Mononuclear cell (primary cell): ENCODE measurements around the gene RNF169. TPM values are rescaled to one million over a fixed set of nuclear protein-coding genes. Genes with fewer than 3 reads are reported as not detected.
A peak's percentile ranks its signal among the peaks of the same experiment; 100 is the strongest.

ENCODE experiments used
- H3K27me3 ChIP-seq: 2 replicates; pipeline ENCODE4 v1.6.0; 2011; ENCODE audit warnings: low read length, control low read depth; ENCODE audit not compliant: insufficient read depth
- H3K4me1 ChIP-seq: 2 replicates; pipeline ENCODE4 v1.5.1; 2011; ENCODE audit warnings: mild to moderate bottlenecking, low read length, control low read depth; ENCODE audit not compliant: insufficient read depth
- H3K4me3 ChIP-seq: 2 replicates; pipeline ENCODE4 v1.5.1; 2011; ENCODE audit warnings: mild to moderate bottlenecking, low read length, moderate library complexity
- H3K9me3 ChIP-seq: 2 replicates; pipeline ENCODE4 v1.5.1; 2011; ENCODE audit warnings: low read depth, mild to moderate bottlenecking, control low read depth, low read length
- total RNA-seq: library from RNA; depleted of rRNA; stranded (reverse); fragments of >200 nt; gene quantifications from one replicate; pipeline ENCODE4 v1.2.3, GENCODE V29; 2012

The RNF169 gene, protein sequence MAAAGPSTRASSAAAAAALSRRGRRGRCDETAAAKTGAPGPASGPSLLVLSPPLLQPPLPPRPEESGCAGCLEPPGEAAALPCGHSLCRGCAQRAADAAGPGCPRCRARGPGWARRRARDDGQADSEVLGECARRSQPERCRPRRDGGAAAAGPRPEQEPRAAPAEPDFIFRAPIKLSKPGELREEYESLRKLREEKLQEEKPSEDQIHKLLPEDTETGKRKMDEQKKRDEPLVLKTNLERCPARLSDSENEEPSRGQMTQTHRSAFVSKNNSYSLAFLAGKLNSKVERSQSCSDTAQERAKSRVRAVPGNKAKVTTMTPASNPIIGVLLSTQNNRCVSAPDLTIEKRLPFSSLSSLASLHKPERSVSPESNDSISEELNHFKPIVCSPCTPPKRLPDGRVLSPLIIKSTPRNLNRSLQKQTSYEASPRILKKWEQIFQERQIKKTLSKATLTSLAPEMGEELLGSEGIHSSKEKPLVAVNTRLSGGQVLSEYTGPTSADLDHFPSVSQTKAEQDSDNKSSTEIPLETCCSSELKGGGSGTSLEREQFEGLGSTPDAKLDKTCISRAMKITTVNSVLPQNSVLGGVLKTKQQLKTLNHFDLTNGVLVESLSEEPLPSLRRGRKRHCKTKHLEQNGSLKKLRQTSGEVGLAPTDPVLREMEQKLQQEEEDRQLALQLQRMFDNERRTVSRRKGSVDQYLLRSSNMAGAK
- 29.5 TPM for total RNA-seq

DNA sequence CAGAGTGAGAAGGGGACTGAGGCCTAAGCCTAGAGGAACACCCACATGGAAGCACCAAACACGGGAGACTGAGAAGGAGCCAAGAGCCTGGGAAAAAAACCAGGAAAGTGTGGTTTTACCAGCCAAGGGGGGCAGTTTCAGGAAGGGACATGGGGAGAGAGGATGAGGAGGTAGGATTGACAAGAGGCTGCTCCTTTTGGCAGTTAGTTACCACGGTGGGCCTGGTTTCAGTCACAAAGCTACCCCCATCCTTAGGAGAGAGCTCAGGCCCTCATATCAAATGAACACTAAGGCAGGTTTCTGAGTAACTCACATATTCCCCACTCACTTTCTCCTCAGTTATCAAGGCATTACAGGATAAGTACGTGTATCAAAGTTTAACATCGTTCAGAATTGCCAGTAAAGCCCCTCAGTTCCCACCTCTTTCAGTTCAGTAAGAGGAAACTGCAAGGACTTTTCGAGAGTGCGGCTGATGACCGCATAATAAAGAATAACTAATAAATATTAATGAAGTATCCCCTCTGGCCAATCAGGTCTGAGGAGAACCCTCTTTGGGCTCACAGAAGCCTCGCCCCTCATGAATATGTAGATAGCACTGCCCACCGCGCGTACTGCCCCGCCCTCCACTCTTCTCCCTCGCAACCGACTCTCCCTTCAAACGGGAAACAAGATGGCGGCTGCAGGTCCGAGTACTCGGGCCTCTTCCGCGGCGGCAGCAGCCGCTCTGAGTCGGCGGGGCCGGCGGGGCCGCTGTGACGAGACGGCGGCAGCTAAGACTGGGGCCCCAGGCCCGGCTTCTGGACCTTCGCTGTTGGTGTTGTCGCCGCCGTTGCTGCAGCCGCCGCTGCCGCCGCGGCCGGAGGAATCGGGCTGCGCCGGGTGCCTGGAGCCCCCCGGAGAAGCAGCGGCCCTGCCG is at the start of gene RNF169:
Gene RNF169, plus strand, starts transcription at position 639 of the 916 bp plus-strand sequence. Its CDS starts 32 bp downstream, at position 671.
- Histone ChIP-seq H3K4me3 (peak within 1 kb of the TSS; percentile 76), H3K27me3 (no peaks in the 10 kb centered on the region), H3K4me1 (peaks cover 35% of the 10 kb centered on the region), H3K9me3 (no peaks in the 10 kb centered on the region)

DNA sequence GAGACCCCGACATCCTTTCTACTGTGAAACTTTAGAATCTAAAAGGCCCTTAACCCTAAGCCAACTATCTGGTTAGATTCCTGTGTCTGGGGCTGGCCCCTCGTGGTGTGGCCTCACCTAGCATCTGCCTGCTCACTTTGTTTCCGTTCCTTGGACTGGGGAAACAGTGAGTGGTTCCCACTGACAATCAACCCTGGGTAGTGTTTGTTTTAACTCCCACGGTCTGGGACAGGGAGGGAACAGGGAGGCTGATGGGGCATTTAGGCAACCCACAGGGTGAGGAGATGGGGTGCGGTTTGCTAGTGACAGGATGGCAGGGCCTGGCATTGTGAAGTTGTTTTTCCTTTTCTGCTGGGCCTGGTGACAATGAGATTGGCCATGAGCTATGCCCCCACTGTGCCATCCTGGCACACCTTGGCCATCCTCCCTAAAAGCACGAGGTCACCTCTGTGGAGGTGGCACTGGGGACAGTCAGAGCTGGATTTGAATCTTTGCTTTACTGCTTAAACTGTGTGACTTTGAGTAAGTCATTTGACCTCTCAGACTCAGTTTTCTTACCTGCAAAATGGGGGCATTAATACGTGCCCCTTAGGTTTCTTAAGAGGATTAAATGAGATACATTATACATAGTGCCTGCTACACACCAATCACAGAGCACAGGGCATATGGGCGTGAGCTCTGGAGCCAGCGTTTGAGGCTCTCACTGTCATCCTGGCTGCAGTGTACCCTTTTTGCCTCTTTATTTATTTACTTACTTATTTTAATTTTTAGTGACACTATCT is 48.8 kb upstream of the RNF169 start:
- Histone ChIP-seq H3K27me3 (no peaks in the 10 kb centered on the region), H3K9me3 (no peaks in the 10 kb centered on the region), H3K4me3 (no peak overlapping the region), H3K4me1 (no peaks in the 10 kb centered on the region)

DNA sequence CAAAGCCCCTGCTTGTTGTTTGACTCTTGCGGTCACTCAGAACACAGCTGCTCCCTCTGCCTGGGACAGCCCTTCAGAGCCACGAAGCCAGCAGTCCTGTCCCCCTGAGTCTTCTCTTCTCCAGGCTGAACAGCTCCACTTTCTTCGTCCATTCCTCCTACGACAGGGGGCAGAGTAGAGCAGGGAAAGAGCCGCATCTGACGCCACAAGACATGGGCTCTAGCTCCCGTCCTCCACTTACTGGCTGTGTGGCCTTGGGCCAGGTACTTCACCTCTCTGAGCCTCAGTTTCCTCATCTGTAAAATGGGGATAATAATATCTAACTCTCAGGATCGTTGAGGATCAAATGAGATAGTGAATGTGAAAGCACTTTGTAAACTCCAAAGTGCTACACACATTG is 47.3 kb upstream of the RNF169 start:
- Histone ChIP-seq H3K27me3 (no peaks in the 10 kb centered on the region), H3K9me3 (no peaks in the 10 kb centered on the region), H3K4me3 (no peak overlapping the region), H3K4me1 (no peaks in the 10 kb centered on the region)

DNA sequence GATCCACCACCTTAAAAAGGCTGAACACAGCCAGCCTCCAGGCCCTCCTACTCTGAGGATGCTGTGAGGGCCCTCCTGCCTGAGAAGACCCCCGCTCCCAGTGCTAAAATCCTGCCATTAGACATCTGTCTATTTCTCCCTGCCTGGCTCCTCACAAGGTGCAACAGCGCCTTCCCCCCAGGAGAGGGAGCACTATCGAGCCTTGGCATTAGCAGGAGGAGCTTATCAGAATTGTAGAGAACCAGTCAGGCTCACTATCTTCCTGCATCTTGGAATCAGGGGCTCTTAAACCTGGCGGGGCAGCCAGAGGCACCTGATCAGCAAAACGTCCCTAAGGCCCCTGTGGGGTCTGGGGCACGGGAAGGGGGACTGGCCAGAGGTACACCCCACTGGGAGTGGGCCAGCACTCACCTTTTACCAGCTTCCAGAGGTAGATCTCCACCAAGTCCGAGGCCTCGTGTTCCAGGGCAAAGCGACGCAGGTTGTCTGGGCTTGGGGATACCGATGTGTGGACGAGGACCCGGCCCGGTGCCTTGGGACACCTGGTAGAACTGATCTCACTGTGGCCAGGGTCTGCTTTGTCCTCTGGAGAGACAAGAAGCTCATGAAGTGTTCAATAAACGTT is 46.2 kb upstream of the RNF169 start:
- H3K27me3 ChIP-seq = no peaks in the 10 kb centered on the region
- H3K4me3 ChIP-seq = no peak overlapping the region
- H3K9me3 ChIP-seq = no peaks in the 10 kb centered on the region
- H3K4me1 ChIP-seq = no peaks in the 10 kb centered on the region

DNA sequence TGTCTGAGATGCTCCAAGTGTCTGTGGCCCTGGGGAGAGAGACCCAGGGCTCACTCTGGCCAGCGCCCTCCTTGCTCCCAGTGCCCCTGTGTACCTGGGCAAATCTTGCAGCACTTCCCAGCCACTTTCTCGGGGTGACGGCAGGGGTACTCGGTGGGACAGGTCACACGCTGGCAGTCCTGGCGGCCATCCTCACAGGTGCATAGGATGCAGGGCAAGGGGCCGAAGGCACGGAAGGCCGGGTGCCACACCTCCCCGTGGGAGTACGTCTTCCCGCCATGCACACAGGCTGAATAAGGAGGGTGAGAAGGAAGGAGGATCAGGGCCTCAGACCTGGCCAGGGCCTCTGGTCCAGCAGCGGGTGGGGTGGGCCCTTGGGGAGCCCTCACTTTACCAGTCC is 45.4 kb upstream of the RNF169 start:
- Histone ChIP-seq H3K4me1 (no peaks in the 10 kb centered on the region), H3K27me3 (no peaks in the 10 kb centered on the region), H3K9me3 (no peaks in the 10 kb centered on the region), H3K4me3 (no peak overlapping the region)

DNA sequence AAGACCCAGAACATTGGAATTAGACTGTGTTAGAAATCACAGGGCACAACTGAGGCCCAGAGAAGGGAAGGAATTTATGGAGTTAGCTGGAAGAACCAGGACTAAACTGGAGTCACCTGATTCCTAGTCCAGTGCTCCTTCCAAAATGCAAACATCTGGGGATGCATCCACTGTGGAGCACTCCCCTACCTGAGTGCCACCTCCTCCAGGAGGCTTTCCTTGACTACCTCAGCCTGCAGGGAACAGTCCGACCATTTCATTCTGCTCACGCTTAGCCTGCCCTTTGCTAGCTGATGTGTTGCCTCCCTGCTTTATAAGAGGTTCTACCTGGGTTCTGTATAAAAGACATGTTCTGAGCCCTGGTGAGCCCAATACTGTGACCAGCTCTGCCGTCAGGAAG is 41.5 kb upstream of the RNF169 start:
- no peaks in the 10 kb centered on the region for H3K4me1 ChIP-seq
- no peak overlapping the region for H3K4me3 ChIP-seq
- H3K27me3 ChIP-seq = no peaks in the 10 kb centered on the region
- no peaks in the 10 kb centered on the region for H3K9me3 ChIP-seq

DNA sequence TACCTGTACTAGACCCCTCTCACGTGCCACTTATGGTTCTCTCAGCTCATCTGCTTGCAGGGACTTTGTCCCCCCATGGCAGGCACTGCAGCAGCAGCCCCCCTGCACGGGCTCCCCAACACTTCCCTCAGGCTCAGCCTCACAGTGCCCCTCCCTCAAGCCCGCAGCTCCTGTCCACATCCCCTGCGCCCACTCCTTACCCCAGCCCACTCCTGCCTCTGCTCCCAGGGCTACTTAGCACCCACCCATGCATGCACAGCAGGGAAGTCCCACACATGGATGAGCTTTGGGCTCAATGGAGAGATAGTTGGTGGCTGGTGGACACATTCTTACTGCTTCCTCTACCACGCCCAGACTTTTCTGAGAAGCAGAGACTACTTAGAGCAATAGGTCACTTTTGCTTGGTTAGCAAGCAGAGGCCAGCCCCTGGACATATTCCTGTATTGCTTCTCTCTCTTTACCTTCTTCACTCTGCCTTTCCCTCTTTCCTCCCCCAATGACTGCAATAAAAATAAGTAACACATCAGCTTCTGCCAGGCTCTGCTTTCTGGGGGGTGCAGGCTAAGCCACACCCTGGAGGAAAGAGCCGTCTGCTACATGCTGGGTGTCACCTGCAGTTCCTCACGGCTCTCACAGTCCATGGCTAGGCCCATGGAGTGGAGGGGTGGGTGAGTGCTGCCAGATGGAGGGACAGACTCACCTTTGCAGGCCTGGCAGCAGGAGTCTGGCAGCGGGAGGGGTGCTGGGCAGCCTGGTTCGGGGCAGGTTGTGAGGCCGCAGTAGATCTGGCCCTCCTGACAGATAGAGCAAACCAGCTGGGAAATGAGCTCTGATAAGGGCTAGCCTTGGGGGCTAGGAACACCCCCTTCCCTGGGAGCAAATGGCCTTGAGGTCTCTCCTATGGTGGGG is 40.8 kb upstream of the RNF169 start:
- no peaks in the 10 kb centered on the region for H3K9me3 ChIP-seq
- H3K27me3 ChIP-seq = no peaks in the 10 kb centered on the region
- no peaks in the 10 kb centered on the region for H3K4me1 ChIP-seq
- no peak overlapping the region for H3K4me3 ChIP-seq

DNA sequence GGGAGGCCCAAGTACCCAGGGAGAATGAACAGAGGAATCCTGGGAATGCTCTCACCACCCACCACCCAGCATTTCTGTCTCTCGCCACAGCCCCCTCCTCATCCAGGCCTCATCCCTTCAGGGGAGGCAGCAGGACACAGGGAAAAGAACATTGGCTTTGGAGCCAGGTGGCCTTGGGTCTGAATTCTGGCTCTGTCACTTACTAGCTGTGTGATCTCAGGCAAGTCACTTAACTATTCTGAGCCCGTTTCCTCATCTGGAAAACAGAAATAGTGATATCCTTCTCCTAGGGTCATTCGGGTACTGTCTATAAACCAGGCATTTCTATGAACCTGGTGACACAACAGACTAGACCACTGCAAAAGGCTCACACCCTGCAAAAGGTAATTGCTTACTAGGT is 39.5 kb upstream of the RNF169 start:
- no peaks in the 10 kb centered on the region for H3K4me1 ChIP-seq
- no peaks in the 10 kb centered on the region for H3K9me3 ChIP-seq

DNA sequence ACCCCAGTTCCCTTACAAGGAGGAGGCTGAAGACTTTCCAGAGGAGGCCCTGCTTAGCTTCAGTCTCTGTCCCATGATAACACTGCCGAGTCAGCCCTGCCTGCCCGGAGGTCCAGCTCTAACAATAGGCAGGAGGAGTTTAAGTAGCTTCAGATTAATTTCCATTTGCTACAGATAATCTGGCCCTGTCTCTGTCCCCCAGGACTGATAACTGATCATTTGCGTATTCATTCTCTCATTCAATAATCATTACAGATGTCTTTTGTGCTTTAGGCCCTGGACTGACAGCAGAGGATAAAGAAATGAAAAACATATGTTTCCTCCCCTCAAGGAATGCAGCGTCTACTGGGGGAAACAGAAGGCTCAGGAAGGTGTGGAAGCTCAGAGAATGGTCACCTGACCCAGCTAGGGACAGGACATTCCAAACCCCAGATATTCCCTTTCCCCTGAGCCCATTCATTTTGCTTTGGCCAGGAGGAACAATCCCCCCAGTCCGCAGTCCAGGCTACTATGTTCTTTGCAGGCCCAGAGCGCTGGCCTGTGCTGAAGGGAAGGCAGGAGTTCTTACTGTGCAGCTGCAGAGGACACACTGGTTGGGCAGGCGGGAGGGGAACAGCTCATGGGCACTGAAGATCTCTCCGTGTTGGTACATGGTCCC is 38.2 kb upstream of the RNF169 start:
- no peaks in the 10 kb centered on the region for H3K4me1 ChIP-seq
- H3K27me3 ChIP-seq = no peaks in the 10 kb centered on the region
- no peak overlapping the region for H3K4me3 ChIP-seq
- no peaks in the 10 kb centered on the region for H3K9me3 ChIP-seq

More for the DNA sequence above, 39.5 kb upstream of the RNF169 start:
- Histone ChIP-seq H3K4me3 (no peak overlapping the region), H3K27me3 (no peaks in the 10 kb centered on the region)

DNA sequence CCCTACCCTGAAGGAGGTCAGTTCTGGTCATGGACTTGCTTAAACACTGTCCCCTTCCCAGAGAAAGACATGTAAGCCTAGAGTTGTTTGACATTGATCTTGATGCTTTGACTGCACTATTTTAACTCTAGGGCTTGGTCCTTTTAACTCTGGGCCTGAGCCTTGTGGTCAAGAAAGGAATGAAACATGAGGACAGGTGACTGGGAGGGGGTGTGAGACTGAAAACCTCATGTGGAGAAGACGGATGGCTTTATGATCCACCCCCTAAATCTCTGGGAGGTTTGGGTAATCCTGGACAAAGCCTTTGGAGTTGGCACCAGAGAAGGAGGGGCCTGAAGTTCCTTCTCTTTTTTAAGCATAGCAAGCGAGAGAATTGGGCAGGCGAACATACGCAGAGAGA is 35.0 kb upstream of the RNF169 start:
- Histone ChIP-seq H3K4me3 (no peak overlapping the region), H3K27me3 (no peaks in the 10 kb centered on the region), H3K9me3 (no peaks in the 10 kb centered on the region), H3K4me1 (no peaks in the 10 kb centered on the region)

DNA sequence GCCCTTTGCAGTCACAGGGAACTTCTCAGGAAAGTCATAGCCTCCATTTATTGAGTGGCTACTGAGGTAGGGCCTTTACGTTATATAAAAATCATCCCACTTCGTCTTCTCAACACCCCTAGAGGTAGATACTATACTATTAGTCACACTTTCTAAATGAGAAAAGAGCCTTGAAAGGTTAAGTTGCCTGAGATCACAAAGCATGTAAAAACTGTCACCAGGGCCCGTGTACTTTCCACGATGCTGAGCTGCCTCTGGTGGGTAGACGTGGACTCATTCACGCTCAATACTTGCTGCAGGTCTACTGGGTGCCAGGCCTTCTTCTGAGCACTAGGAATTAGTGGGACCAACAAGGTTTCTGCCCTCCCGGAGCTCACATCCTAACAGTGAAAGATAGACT is 33.7 kb upstream of the RNF169 start:
- Histone ChIP-seq H3K4me3 (no peak overlapping the region), H3K4me1 (no peaks in the 10 kb centered on the region), H3K27me3 (no peaks in the 10 kb centered on the region), H3K9me3 (no peaks in the 10 kb centered on the region)

DNA sequence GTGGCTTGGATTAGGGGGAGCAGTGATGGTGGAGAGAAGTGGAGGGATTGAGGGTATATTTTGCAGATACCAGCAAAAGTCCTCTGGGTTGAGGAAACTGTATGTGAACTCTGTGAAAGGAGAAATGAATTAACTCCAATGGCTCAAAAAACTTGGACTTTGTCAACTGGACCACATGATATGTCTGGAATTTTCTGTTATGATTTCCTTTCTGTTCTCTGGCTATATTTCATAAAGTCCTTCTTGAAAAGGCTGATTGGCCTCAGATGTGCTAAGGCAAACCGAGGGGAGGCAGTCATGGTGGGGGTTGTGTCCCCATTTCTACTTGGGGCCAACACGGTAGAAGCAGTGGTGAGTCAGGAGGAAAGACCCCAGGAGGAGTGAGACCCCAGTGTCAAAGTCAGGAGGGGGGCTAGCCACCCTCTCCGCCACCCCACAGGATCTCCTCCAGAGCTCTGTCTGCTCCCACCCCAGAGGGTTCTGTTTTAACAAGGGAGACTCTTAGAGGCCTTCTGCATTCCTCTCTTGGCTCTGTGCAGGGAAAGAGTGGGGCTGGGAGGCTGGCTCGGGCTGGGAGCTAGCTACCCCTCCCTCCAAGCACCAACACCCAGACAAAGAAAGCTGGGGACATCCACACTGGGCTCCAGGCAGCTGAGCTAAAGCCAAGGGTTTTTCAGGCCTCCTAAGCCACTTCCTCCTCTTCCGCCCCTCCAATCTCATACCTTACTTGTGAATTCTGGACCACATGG is 31.3 kb upstream of the RNF169 start:
- H3K27me3 ChIP-seq = no peaks in the 10 kb centered on the region
- no peaks in the 10 kb centered on the region for H3K9me3 ChIP-seq
- H3K4me1 ChIP-seq = no peaks in the 10 kb centered on the region
- H3K4me3 ChIP-seq = no peak overlapping the region
